ENCODE data around the gene DACT1. TPM values are rescaled to one million over a fixed set of nuclear protein-coding genes. Genes with fewer than 3 reads are reported as not detected.

The DACT1 gene
- total and polyA plus RNA-seq, 10 of the 15 experiments (the other 5 are each of a cell fraction or from before 2014, with no cell fraction given) = 0.13 to 2.9 (median 0.91) TPM

GRCh38 chr14:58666737-58667136, 29.0 kb downstream of the DACT1 start:
- in situ Hi-C loops (cut with MboI) = no loop called here
- ChIA-PET CTCF (no interaction called here), RAD21 (ENCODE audit: unreplicated experiment) (no interaction called here), POLR2A (no interaction called here), SMC1A (ENCODE audit: uncharacterized antibody, unreplicated experiment) (interaction anchor here (0.7 to 2.2 kb wide), 4 partner anchors 10 to 122 kb away, joined by 3 to 5 read pairs (median 4); no protein-coding TSS in a partner anchor)
- TF ChIP-seq KDM1A (IDR thresholded peaks at IDR 0.05; ENCODE audit: borderline replicate concordance) (no peak), YY1 (IDR thresholded peaks at IDR 0.05; ENCODE audit: low read depth, low read length) (no peak), ZNF207 (IDR thresholded peaks at IDR 0.05; ENCODE audit: borderline replicate concordance) (no peak), E2F4 (IDR thresholded peaks at IDR 0.05; ENCODE audit: low read depth, low read length) (no peak), ZNF622 (IDR thresholded peaks at IDR 0.05) (no peak), NFIC (IDR thresholded peaks at IDR 0.05; ENCODE audit: low read depth, low read length) (no peak), PML (IDR thresholded peaks at IDR 0.05; ENCODE audit: low read length) (no peak), NR2C1 (IDR thresholded peaks at IDR 0.05) (no peak), USF2 (IDR thresholded peaks at IDR 0.05; ENCODE audit: borderline replicate concordance, low read depth, low read length) (no peak), EP300 (IDR thresholded peaks at IDR 0.05; ENCODE audit: borderline replicate concordance in 1 of 2, control insufficient read depth in 1 of 2, low read depth in 2 of 2, low read length in 2 of 2) (no peak), MYC (IDR thresholded peaks at IDR 0.05; ENCODE audit: insufficient read depth, insufficient read length, insufficient replicate concordance, low read length, severe bottlenecking) (no peak), MEF2A (IDR thresholded peaks at IDR 0.05; ENCODE audit: insufficient read depth, low read depth, low read length) (no peak), SUPT20H (IDR thresholded peaks at IDR 0.05; ENCODE audit: borderline replicate concordance, control insufficient read depth, low read depth, low read length) (no peak), SREBF1 (IDR thresholded peaks at IDR 0.05; ENCODE audit: low read length) (no peak)
- ATAC-seq (no peak), DNase-seq (ENCODE audit: low read depth, low spot score) (no peak), FAIRE-seq (no peak)
- Histone ChIP-seq H2AFZ (ENCODE audit: control insufficient read depth, low read depth, low read length) (no peak overlapping the region), H3K27ac (ENCODE audit: control insufficient read depth, insufficient read depth) (no peak overlapping the region), H3K79me2 (ENCODE audit: control insufficient read depth, insufficient read depth, low read length) (no peaks in the 10 kb centered on the region), H3K4me1 (ENCODE audit: control insufficient read depth, insufficient read depth, low read length) (no peaks in the 10 kb centered on the region), H3K4me2 (ENCODE audit: control insufficient read depth, insufficient read depth) (no peak overlapping the region), H3K4me3 (no peak overlapping the region), H3K27me3 (replicated peaks in 1 of 2; ENCODE audit: control insufficient read depth in 2 of 2, insufficient read depth in 2 of 2, low read length in 1 of 2) (no peaks in the 10 kb centered on the region; a peak in 1 of 4 replicates), H3K9me3 (replicated peaks; ENCODE audit: control insufficient read depth, insufficient read depth, low read length) (no peaks in the 10 kb centered on the region), H3K36me3 (ENCODE audit: control insufficient read depth in 2 of 2, insufficient read depth in 2 of 2, low read length in 1 of 2) (no peaks in the 10 kb centered on the region), H4K20me1 (ENCODE audit: control insufficient read depth, insufficient read depth) (no peaks in the 10 kb centered on the region), H3K9ac (ENCODE audit: control insufficient read depth, insufficient read depth, low read length) (no peak overlapping the region)
- intact Hi-C loops (cut with micrococcal nuclease; ENCODE audit: unreplicated experiment) = no loop called here
- BruUV-seq (replicated peaks) = no TSS peak
